HepG2 (cell line): ENCODE data around the gene CPEB2. TPM values are rescaled to one million over a fixed set of nuclear protein-coding genes. Genes with fewer than 3 reads are reported as not detected.
A peak's percentile ranks its signal among the peaks of the same experiment; 100 is the strongest.

Source experiments
- GATAD1 ChIP-seq: IDR thresholded peaks from 2 replicates; pipeline ENCODE4 v1.6.1; 2016; ENCODE audit warnings: missing genetic modification reagents, missing compliant biosample characterization
- HDAC2 ChIP-seq: sonication (generic); formaldehyde crosslinking; IDR thresholded peaks from 2 replicates; pipeline ENCODE4 v1.4.0; 2020; ENCODE audit warnings: missing genetic modification reagents
- KDM3A ChIP-seq: IDR thresholded peaks from 2 replicates; pipeline ENCODE4 v1.6.1; 2018; ENCODE audit warnings: low read depth, missing compliant biosample characterization
- KLF12 ChIP-seq: sonication (generic); formaldehyde crosslinking; IDR thresholded peaks from 2 replicates; pipeline ENCODE4 v1.4.0; 2020; ENCODE audit warnings: missing genetic modification reagents, borderline replicate concordance
- KLF16 ChIP-seq, 2 experiments: sonication (generic) in 1 of 2; formaldehyde crosslinking in 1 of 2; IDR thresholded peaks; 2 replicates each; pipeline versions ENCODE4 v1.6.1 to v1.8.0; 2016 to 2023; ENCODE audit warnings: missing genetic modification reagents in 2 of 2, missing compliant biosample characterization in 1 of 2
- RXRB ChIP-seq: IDR thresholded peaks from 2 replicates; pipeline ENCODE4 v1.6.1; 2016; ENCODE audit warnings: borderline replicate concordance, missing genetic modification reagents, missing compliant biosample characterization
- SKIL ChIP-seq: sonication (generic); formaldehyde crosslinking; IDR thresholded peaks from 2 replicates; pipeline ENCODE4 v1.8.0; 2022; ENCODE audit warnings: missing genetic modification reagents, mild to moderate bottlenecking, moderate library complexity, borderline replicate concordance
- SOX13 ChIP-seq, 3 experiments: fragments of 450-650 bp in 1 of 3; sonication (generic) in 1 of 3; formaldehyde crosslinking in 1 of 3; IDR thresholded peaks in 2 of 3; conservative IDR thresholded peaks in 1 of 3; 2 replicates each; pipeline versions ENCODE4 v1.5.0 to v1.6.1; 2016 to 2020; ENCODE audit warnings: antibody characterized with exemption in 1 of 3, mild to moderate bottlenecking in 1 of 3, missing compliant biosample characterization in 1 of 3, missing genetic modification reagents in 1 of 3, moderate library complexity in 1 of 3
- SP1 ChIP-seq, 2 experiments: fragments of 450-650 bp in 1 of 2; sonication (generic) in 1 of 2; formaldehyde crosslinking in 1 of 2; IDR thresholded peaks; 2 replicates each; pipeline versions ENCODE4 v1.4.0 to v1.6.1; 2016 to 2020; ENCODE audit warnings: missing genetic modification reagents in 1 of 2
- TEAD3 ChIP-seq: optimal IDR thresholded peaks from 2 replicates; pipeline ENCODE3; 2016; ENCODE audit warnings: borderline replicate concordance
- ZNF101 ChIP-seq: sonication (generic); formaldehyde crosslinking; IDR thresholded peaks from 2 replicates; pipeline ENCODE4 v1.4.0; 2020; ENCODE audit warnings: mild to moderate bottlenecking, low read depth, missing genetic modification reagents, borderline replicate concordance
- ZNF549 ChIP-seq: sonication (generic); formaldehyde crosslinking; IDR thresholded peaks from 2 replicates; pipeline ENCODE4 v1.5.0; 2020; ENCODE audit warnings: missing genetic modification reagents
- ZNF563 ChIP-seq: sonication (generic); formaldehyde crosslinking; IDR thresholded peaks from 2 replicates; pipeline ENCODE4 v1.8.0; 2022; ENCODE audit warnings: mild to moderate bottlenecking, moderate library complexity, missing genetic modification reagents
- ZNF746 ChIP-seq: sonication (generic); formaldehyde crosslinking; IDR thresholded peaks from 2 replicates; pipeline ENCODE4 v1.8.0; 2022; ENCODE audit warnings: mild to moderate bottlenecking, missing genetic modification reagents
- ZNF891 ChIP-seq: sonication (generic); formaldehyde crosslinking; IDR thresholded peaks from 2 replicates; pipeline ENCODE4 v1.5.0; 2020; ENCODE audit warnings: mild to moderate bottlenecking, missing genetic modification reagents
- ZSCAN20 ChIP-seq: sonication (generic); formaldehyde crosslinking; IDR thresholded peaks from 2 replicates; pipeline ENCODE4 v1.4.0; 2020; ENCODE audit warnings: missing genetic modification reagents, mild to moderate bottlenecking, borderline replicate concordance
- polyA plus RNA-seq, 8 experiments: library from polyadenylated mRNA; depleted of rRNA in 3 of 8; stranded (reverse) in 7 of 8; unstranded in 1 of 8; fragments of >200 nt; fragmentation: Illumina TruSeq in 4 of 8; extraction: Trizol in 4 of 8; gene quantifications; 2 replicates each; pipeline versions ENCODE4 v1.2.1 to v1.2.3, GENCODE V29; 2011 to 2016; ENCODE audit warnings: low read depth in 4 of 8, missing spikeins in 1 of 8, mixed read lengths in 1 of 8; ENCODE audit not compliant: insufficient read depth in 1 of 8
- total RNA-seq, 5 experiments: library from RNA; depleted of rRNA; stranded (reverse); fragments of >200 nt; fragmentation: Illumina TruSeq; extraction: Trizol; gene quantifications; 2 replicates each; pipeline ENCODE4 v1.2.3, GENCODE V29; 2016; ENCODE audit warnings: low read depth in 1 of 5
- TF ChIP-seq, protein P1 (sequence below): sonication (generic); formaldehyde crosslinking; IDR thresholded peaks from 2 replicates; pipeline ENCODE4 v1.4.0; 2020; ENCODE audit warnings: mild to moderate bottlenecking, missing genetic modification reagents
- TF ChIP-seq, protein P2 (sequence below): sonication (generic); formaldehyde crosslinking; IDR thresholded peaks from 2 replicates; pipeline ENCODE4 v1.8.1; 2023; ENCODE audit warnings: mild to moderate bottlenecking, moderate library complexity, missing genetic modification reagents
- TF ChIP-seq, protein P3 (sequence below): IDR thresholded peaks from 2 replicates; pipeline ENCODE4 v1.6.1; 2016; ENCODE audit warnings: mild to moderate bottlenecking
- TF ChIP-seq, protein P4 (sequence below), 2 experiments: sonication (generic) in 1 of 2; formaldehyde crosslinking in 1 of 2; IDR thresholded peaks; 2 replicates each; pipeline versions ENCODE4 v1.5.1 to v1.6.1; 2011 to 2020; ENCODE audit warnings: borderline replicate concordance in 1 of 2, low read depth in 1 of 2, low read length in 1 of 2, mild to moderate bottlenecking in 1 of 2, missing genetic modification reagents in 1 of 2, moderate library complexity in 1 of 2

Gene CPEB2
- total and polyA plus RNA-seq, 2 of the 13 experiments (the other 11 are each of a cell fraction or from before 2014, with no cell fraction given): 2.0 to 2.5 TPM

DNA sequence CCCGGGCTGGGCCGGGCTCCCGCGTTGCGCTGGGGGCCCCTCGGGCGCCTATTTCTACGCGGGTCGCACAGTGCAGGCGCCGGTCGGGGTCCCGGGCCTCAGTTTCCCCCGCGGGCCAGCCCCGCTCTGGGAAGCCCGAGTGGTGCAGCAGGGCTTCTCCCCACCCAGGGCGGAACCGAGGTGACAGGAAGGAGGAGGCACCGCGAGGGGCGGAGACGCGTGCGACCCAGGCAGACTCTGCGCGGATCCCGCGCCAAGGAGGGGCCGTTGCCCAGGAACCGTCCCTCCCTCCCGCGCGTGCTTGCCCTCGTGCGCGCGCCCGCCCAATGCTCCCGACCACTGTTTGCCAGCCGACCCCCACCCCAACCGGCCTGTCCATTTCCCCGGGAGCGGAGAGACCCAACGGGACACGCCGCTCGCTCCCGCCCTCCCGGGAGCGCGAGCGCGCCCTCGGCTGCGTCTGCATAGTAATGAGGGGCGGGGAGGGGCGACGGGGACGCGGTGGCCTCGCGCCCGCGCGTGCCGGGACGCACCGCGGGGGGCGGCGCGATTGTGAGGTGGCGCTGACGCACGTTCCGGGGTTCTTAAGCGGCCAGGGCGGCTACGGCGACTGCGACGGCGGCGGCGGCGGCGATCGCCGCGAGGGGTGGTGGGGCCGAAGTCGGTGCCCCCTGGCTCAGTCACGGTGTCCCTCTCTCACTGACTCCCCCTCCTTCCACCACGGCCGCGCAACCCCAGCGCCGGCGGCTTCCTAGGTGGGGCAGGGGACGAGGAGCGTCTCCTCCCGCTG lies at the start of gene CPEB2 (continued):
- 0 out of 2 replicates have a peak, but pooled peaks have one; percentile 24 for TF ChIP-seq SOX13 (IDR thresholded peaks at IDR 0.05)
- no peak for TF ChIP-seq SOX13 (CRISPR knock-in tag; conservative IDR thresholded peaks at IDR 0.05 in 1 of 2, IDR thresholded peaks at IDR 0.05 in 1 of 2)
- no peak for TF ChIP-seq ZNF549 (CRISPR knock-in tag)
- peak; percentile 67 for TF ChIP-seq ZNF746 (CRISPR knock-in tag)
- TF ChIP-seq TEAD3 (CRISPR knock-in tag): peak; percentile 30
- TF ChIP-seq ZNF563 (CRISPR knock-in tag): peak; percentile 68; the same call in 1 of the 2 replicates
- TF ChIP-seq, protein P1, sequence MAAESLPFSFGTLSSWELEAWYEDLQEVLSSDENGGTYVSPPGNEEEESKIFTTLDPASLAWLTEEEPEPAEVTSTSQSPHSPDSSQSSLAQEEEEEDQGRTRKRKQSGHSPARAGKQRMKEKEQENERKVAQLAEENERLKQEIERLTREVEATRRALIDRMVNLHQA (CRISPR knock-in tag): no peak
- peak; percentile 69 for TF ChIP-seq KLF12 (CRISPR knock-in tag)
- 0 out of 2 replicates have a peak, but pooled peaks have one; percentile 26 for TF ChIP-seq HDAC2
- TF ChIP-seq RXRB: no peak
- no peak for TF ChIP-seq ZSCAN20 (CRISPR knock-in tag)
- TF ChIP-seq KDM3A (CRISPR knock-in tag): 0 out of 2 replicates have a peak, but pooled peaks have one; percentile 29
- TF ChIP-seq GATAD1 (CRISPR knock-in tag): peak; percentile 59; the same call in 1 of the 2 replicates
- TF ChIP-seq SKIL (CRISPR knock-in tag): peak; percentile 38; the same call in 1 of the 2 replicates
- TF ChIP-seq, protein P2, sequence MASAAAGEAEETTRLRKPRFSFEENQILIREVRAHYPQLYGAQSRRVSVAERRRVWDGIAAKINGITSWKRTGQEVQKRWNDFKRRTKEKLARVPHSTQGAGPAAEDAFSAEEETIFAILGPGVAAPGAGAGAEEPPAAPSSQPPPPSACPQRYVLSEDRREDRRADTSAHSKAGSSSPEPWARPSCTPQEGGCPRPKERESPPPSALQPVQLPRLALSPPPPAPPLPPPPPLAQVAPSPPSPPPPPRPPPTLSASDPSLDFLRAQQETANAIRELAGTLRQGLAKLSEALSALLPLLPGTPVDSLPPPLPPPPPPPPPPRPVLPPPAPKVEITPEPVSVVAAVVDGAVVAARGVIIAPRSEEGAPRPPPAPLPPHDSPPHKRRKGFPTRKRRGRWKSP (CRISPR knock-in tag): peak; percentile 77
- TF ChIP-seq, protein P3, sequence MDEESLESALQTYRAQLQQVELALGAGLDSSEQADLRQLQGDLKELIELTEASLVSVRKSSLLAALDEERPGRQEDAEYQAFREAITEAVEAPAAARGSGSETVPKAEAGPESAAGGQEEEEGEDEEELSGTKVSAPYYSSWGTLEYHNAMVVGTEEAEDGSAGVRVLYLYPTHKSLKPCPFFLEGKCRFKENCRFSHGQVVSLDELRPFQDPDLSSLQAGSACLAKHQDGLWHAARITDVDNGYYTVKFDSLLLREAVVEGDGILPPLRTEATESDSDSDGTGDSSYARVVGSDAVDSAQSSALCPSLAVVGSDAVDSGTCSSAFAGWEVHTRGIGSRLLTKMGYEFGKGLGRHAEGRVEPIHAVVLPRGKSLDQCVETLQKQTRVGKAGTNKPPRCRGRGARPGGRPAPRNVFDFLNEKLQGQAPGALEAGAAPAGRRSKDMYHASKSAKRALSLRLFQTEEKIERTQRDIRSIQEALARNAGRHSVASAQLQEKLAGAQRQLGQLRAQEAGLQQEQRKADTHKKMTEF (CRISPR knock-in tag): peak; percentile 38; the same call in 1 of the 2 replicates
- no peak for TF ChIP-seq ZNF101 (CRISPR knock-in tag)
- TF ChIP-seq, protein P4, sequence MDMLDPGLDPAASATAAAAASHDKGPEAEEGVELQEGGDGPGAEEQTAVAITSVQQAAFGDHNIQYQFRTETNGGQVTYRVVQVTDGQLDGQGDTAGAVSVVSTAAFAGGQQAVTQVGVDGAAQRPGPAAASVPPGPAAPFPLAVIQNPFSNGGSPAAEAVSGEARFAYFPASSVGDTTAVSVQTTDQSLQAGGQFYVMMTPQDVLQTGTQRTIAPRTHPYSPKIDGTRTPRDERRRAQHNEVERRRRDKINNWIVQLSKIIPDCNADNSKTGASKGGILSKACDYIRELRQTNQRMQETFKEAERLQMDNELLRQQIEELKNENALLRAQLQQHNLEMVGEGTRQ (IDR thresholded peaks at IDR 0.05; ENCODE audit: low read depth, low read length): no peak
- TF ChIP-seq, protein P4 (CRISPR knock-in tag; IDR thresholded peaks at IDR 0.05; ENCODE audit: borderline replicate concordance): 0 out of 2 replicates have a peak, but pooled peaks have one; percentile 2
- TF ChIP-seq ZNF891 (CRISPR knock-in tag): 0 out of 2 replicates have a peak, but pooled peaks have one; percentile 13
- peak in 1 of 2 experiments; percentile 8; a peak in 1 of 4 replicates for TF ChIP-seq KLF16 (CRISPR knock-in tag; IDR thresholded peaks at IDR 0.05)
- TF ChIP-seq SP1 (IDR thresholded peaks at IDR 0.05): no peak
- TF ChIP-seq SP1 (CRISPR knock-in tag; IDR thresholded peaks at IDR 0.05): peak; percentile 62; the same call in 1 of the 2 replicates
